Measurements from ENCODE around the gene FALEC. TPM values are rescaled to one million over a fixed set of nuclear protein-coding genes. Genes with fewer than 3 reads are reported as not detected.
A peak's percentile ranks its signal among the peaks of the same experiment; 100 is the strongest.

FALEC gene
- total and polyA plus RNA-seq, 11 donors: 0.18 to 0.96 (median 0.49) TPM; not detected in 7

GRCh38 chr1:150582371-150582770 is 66.8 kb downstream of the FALEC start:
- H3K27me3 ChIP-seq: no peaks in the 10 kb centered on the region
- DNase-seq: no peak
- TF ChIP-seq, protein P1, sequence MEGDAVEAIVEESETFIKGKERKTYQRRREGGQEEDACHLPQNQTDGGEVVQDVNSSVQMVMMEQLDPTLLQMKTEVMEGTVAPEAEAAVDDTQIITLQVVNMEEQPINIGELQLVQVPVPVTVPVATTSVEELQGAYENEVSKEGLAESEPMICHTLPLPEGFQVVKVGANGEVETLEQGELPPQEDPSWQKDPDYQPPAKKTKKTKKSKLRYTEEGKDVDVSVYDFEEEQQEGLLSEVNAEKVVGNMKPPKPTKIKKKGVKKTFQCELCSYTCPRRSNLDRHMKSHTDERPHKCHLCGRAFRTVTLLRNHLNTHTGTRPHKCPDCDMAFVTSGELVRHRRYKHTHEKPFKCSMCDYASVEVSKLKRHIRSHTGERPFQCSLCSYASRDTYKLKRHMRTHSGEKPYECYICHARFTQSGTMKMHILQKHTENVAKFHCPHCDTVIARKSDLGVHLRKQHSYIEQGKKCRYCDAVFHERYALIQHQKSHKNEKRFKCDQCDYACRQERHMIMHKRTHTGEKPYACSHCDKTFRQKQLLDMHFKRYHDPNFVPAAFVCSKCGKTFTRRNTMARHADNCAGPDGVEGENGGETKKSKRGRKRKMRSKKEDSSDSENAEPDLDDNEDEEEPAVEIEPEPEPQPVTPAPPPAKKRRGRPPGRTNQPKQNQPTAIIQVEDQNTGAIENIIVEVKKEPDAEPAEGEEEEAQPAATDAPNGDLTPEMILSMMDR (IDR thresholded peaks at IDR 0.05): no peak
- no peak for TF ChIP-seq POLR2A (IDR thresholded peaks at IDR 0.05)
- peak overlapping the region in 2 of 12 donors; percentile 22 to 68 for H3K27ac ChIP-seq
- no peak overlapping the region for H3K4me3 ChIP-seq
- intact Hi-C loops (cut with DNase I): no loop called here
- 73 to 100% (median 77%) methylated on average over 2 of the region's 2 CpGs for WGBS, 4 donors
- no peak for ATAC-seq
- H3K4me1 ChIP-seq: peaks cover 0 to 22% (median 8%) of the 10 kb centered on the region in 12 donors
- H3K36me3 ChIP-seq: peaks cover 0 to 15% (median 3%) of the 10 kb centered on the region in 9 donors
- H3K9me3 ChIP-seq: no peaks in the 10 kb centered on the region

Small RNA genes lying within 50 kb of the gene (microRNA-seq; reads per million reads assigned to microRNA genes)
- gene MIR4257: 0 reads per million in 4 donors
- 0 to 0.26 (median 0.10) reads per million in 4 donors for gene MIR6878

Other genes starting within 250 kb of the FALEC start
- gene APH1A, start 246.7 kb upstream of the FALEC start, total RNA-seq: 100 to 1,000 TPM in 1 of 9 donors, 10 to 100 TPM in 8; 50.1 to 102 (median 59.8) TPM
- gene APH1A, start 246.7 kb upstream of the FALEC start, polyA plus RNA-seq: 10 to 100 TPM; 53.9 to 97.8 TPM
- gene C1orf54, start 243.0 kb upstream of the FALEC start, total RNA-seq: 10 to 100 TPM in 6 of 9 donors, 1 to 10 TPM in 3; 5.0 to 30.5 (median 10.7) TPM
- gene C1orf54, start 243.0 kb upstream of the FALEC start, polyA plus RNA-seq: 10 to 100 TPM; 18.5 to 20.9 TPM
- 10 to 100 TPM in 4 of 9 donors, 1 to 10 TPM in 5; 2.3 to 23.9 (median 7.1) TPM for gene CIART, start 233.2 kb upstream of the FALEC start, total RNA-seq
- gene CIART, start 233.2 kb upstream of the FALEC start, polyA plus RNA-seq: 10 to 100 TPM in 1 of 2 donors, 1 to 10 TPM in 1; 4.1 to 15.0 TPM
- 10 to 100 TPM; 44.5 to 77.2 (median 61.0) TPM for gene MRPS21, start 221.9 kb upstream of the FALEC start, total RNA-seq
- gene MRPS21, start 221.9 kb upstream of the FALEC start, polyA plus RNA-seq: 100 to 1,000 TPM in 1 of 2 donors, 10 to 100 TPM in 1; 64.2 to 139 TPM
- 10 to 100 TPM; 12.4 to 28.1 (median 19.5) TPM for gene PRPF3, start 194.2 kb upstream of the FALEC start, total RNA-seq
- gene PRPF3, start 194.2 kb upstream of the FALEC start, polyA plus RNA-seq: 10 to 100 TPM; 17.8 to 19.5 TPM
- gene RPRD2, start 151.6 kb upstream of the FALEC start, total RNA-seq: 10 to 100 TPM; 19.4 to 33.4 (median 25.3) TPM
- gene RPRD2, start 151.6 kb upstream of the FALEC start, polyA plus RNA-seq: 1 to 10 TPM; 6.4 to 8.6 TPM
- 10 to 100 TPM; 21.9 to 46.5 (median 28.9) TPM for gene TARS2, start 28.3 kb upstream of the FALEC start, total RNA-seq
- gene TARS2, start 28.3 kb upstream of the FALEC start, polyA plus RNA-seq: 10 to 100 TPM; 23.6 to 29.0 TPM
- gene ECM1, start 7.6 kb upstream of the FALEC start, total RNA-seq: 10 to 100 TPM; 10.9 to 35.3 (median 15.4) TPM
- 10 to 100 TPM; 11.3 to 15.6 TPM for gene ECM1, start 7.6 kb upstream of the FALEC start, polyA plus RNA-seq
- 10 to 100 TPM; 19.2 to 69.0 (median 40.9) TPM for gene ADAMTSL4, start 33.7 kb downstream of the FALEC start, total RNA-seq
- 10 to 100 TPM; 41.1 to 61.7 TPM for gene ADAMTSL4, start 33.7 kb downstream of the FALEC start, polyA plus RNA-seq
- gene MCL1, start 63.9 kb downstream of the FALEC start, total RNA-seq: 100 to 1,000 TPM in 6 of 9 donors, 10 to 100 TPM in 3; 77.2 to 180 (median 104) TPM
- gene MCL1, start 63.9 kb downstream of the FALEC start, polyA plus RNA-seq: 100 to 1,000 TPM in 1 of 2 donors, 10 to 100 TPM in 1; 57.1 to 118 TPM
- gene ENSA, start 113.9 kb downstream of the FALEC start, total RNA-seq: 100 to 1,000 TPM; 118 to 186 (median 130) TPM
- gene ENSA, start 113.9 kb downstream of the FALEC start, polyA plus RNA-seq: 100 to 1,000 TPM in 1 of 2 donors, 10 to 100 TPM in 1; 74.6 to 122 TPM
- 10 to 100 TPM; 11.4 to 22.1 (median 14.7) TPM for gene GOLPH3L, start 181.4 kb downstream of the FALEC start, total RNA-seq
- gene GOLPH3L, start 181.4 kb downstream of the FALEC start, polyA plus RNA-seq: 10 to 100 TPM in 1 of 2 donors, 1 to 10 TPM in 1; 5.5 to 14.4 TPM
- under 1 TPM in 2 of 9 donors, not detected in 7; 0.25 to 0.45 TPM for gene HORMAD1, start 205.1 kb downstream of the FALEC start, total RNA-seq
- not detected for gene HORMAD1, start 205.1 kb downstream of the FALEC start, polyA plus RNA-seq

Measured in heart left ventricle (tissue), 16 donors.